ENCODE data around the gene SPTBN1.

GRCh38 chr2:54601339-54601738 is 145.2 kb downstream of the SPTBN1 start:
- no peak for TF ChIP-seq EP300 (IDR thresholded peaks at IDR 0.05; ENCODE audit: low read length)
- no peak for TF ChIP-seq CREM (IDR thresholded peaks at IDR 0.05; ENCODE audit: low read depth)
- no peak for TF ChIP-seq SMARCE1 (IDR thresholded peaks at IDR 0.05)
- no peak for TF ChIP-seq YY1 (IDR thresholded peaks at IDR 0.05; ENCODE audit: borderline replicate concordance in 1 of 3, control insufficient read depth in 1 of 3, extremely low read depth in 1 of 3, insufficient read depth in 3 of 3, insufficient read length in 1 of 3, insufficient replicate concordance in 2 of 3, low read depth in 1 of 3, low read length in 2 of 3)
- no peak for TF ChIP-seq CTCF (IDR thresholded peaks at IDR 0.05 in 2 of 3, conservative IDR thresholded peaks at IDR 0.05 in 1 of 3; ENCODE audit: insufficient read depth in 2 of 3, low read depth in 1 of 3, low read length in 3 of 3)
- no peak for TF ChIP-seq SIRT6 (IDR thresholded peaks at IDR 0.05; ENCODE audit: low read depth, low read length)
- TF ChIP-seq FOXM1 (IDR thresholded peaks at IDR 0.05; ENCODE audit: low read depth), result no peak
- no peak for TF ChIP-seq FOXM1 (CRISPR knock-in tag; IDR thresholded peaks at IDR 0.05; ENCODE audit: low read depth)
- no peak for TF ChIP-seq HNRNPUL1 (IDR thresholded peaks at IDR 0.05; ENCODE audit: low read length)
- TF ChIP-seq ELF4 (CRISPR knock-in tag; IDR thresholded peaks at IDR 0.05), result no peak

Measured in K562 (cell line).